OCI-LY7 (cell line): ENCODE data around the gene TNS3.

ENCODE experiments used
- CTCF ChIP-seq: fragments of 200-600 bp; sonication (generic); conservative IDR thresholded peaks from 2 replicates; pipeline ENCODE4 v1.5.1; 2014; ENCODE audit warnings: mild to moderate bottlenecking, antibody characterized with exemption, low read length, moderate library complexity, mixed read lengths
- EZH2phosphoT487 ChIP-seq: fragments of 200-600 bp; sonication (generic); IDR thresholded peaks from 2 replicates; pipeline ENCODE4 v1.6.1; 2018; ENCODE audit warnings: low read depth, borderline replicate concordance, mild to moderate bottlenecking, mixed run types, antibody characterized with exemption, low read length, moderate library complexity, mixed read lengths

- no peak for TF ChIP-seq EZH2phosphoT487
- TF ChIP-seq CTCF, result no peak
Measured at GRCh38 chr7:47625861-47626715, 44.2 kb upstream of the TNS3 start.
